Cardiac septum (tissue), 1 donor: ENCODE results near the gene FAM47E. TPM values are rescaled to one million over a fixed set of nuclear protein-coding genes. Genes with fewer than 3 reads are reported as not detected.
"Not testable (repeated sequence)": the region's sequence is repeated elsewhere in the genome, so short reads cannot be mapped to it uniquely, and the experiment has no call there.

Source experiments
- DNase-seq: peaks from one replicate; pipeline ENCODE4 v3.0.0-alpha.2; 2020; ENCODE audit warnings: low spot score
- intact Hi-C: fragments of 100-400 bp; cut with DNase I; formaldehyde crosslinking; loops from one replicate; pipeline ENCODE4 v1.14.0; 2022
- total RNA-seq: library from RNA; stranded (reverse); fragmentation: NEBNext Ultra II Directional; extraction: Animal tissue kit (Norgen Biotek cat#: 25700); gene quantifications from one replicate; pipeline ENCODE4 v1.2.1, GENCODE V29; 2021
- donor health status: DM: no; HTN: no; CAD: no.

FAM47E gene
- total RNA-seq, 1 donor from 2014 or later, result 2.9 TPM

- no peak for DNase-seq
- intact Hi-C loops, result no loop called here
Measured at GRCh38 chr4:76256032-76256431, 4.5 kb downstream of the FAM47E start.

GRCh38 chr4:76256968-76257367 is 5.4 kb downstream of the FAM47E start:
- intact Hi-C loops, result no loop called here
- no peak for DNase-seq

- intact Hi-C loops, result no loop called here
- DNase-seq, result no peak
Measured at GRCh38 chr4:76257824-76258223, 6.3 kb downstream of the FAM47E start.

GRCh38 chr4:76260571-76260970 is 9.1 kb downstream of the FAM47E start:
- intact Hi-C loops, result no loop called here
- DNase-seq, result no peak

GRCh38 chr4:76265631-76266218 is 14.2 kb downstream of the FAM47E start:
- DNase-seq, result no peak
- intact Hi-C loops, result no loop called here

- no peak for DNase-seq
- intact Hi-C loops, result no loop called here
Measured at GRCh38 chr4:76266627-76267026, 15.1 kb downstream of the FAM47E start.

GRCh38 chr4:76267811-76268210 is 16.3 kb downstream of the FAM47E start:
- DNase-seq, result no peak
- intact Hi-C loops, result no loop called here

- DNase-seq, result no peak
- intact Hi-C loops, result no loop called here
Measured at GRCh38 chr4:76270244-76271175, 19.0 kb downstream of the FAM47E start.

- DNase-seq, result no peak
- intact Hi-C loops, result no loop called here
Measured at GRCh38 chr4:76271248-76271647, 19.7 kb downstream of the FAM47E start.

- intact Hi-C loops, result no loop called here
- no peak for DNase-seq
Measured at GRCh38 chr4:76272073-76272472, 20.6 kb downstream of the FAM47E start.

- DNase-seq, result no peak
- intact Hi-C loops, result no loop called here
Measured at GRCh38 chr4:76272582-76272981, 21.1 kb downstream of the FAM47E start.

GRCh38 chr4:76272999-76273398 is 21.5 kb downstream of the FAM47E start:
- intact Hi-C loops, result no loop called here
- no peak for DNase-seq

- intact Hi-C loops, result no loop called here
Measured at GRCh38 chr4:76275486-76276124, 24.1 kb downstream of the FAM47E start.

GRCh38 chr4:76276813-76277212 is 25.3 kb downstream of the FAM47E start:
- no peak for DNase-seq
- intact Hi-C loops, result no loop called here

More at GRCh38 chr4:76275486-76276124, 24.1 kb downstream of the FAM47E start:
- DNase-seq, result no peak

GRCh38 chr4:76277667-76278066 is 26.1 kb downstream of the FAM47E start:
- intact Hi-C loops, result no loop called here
- DNase-seq, result no peak

GRCh38 chr4:76278583-76278982 is 27.1 kb downstream of the FAM47E start:
- no peak for DNase-seq
- intact Hi-C loops, result no loop called here

GRCh38 chr4:76279462-76279861 is 27.9 kb downstream of the FAM47E start:
- intact Hi-C loops, result no loop called here
- no peak for DNase-seq

- no peak for DNase-seq
- intact Hi-C loops, result no loop called here
Measured at GRCh38 chr4:76280488-76281441, 29.2 kb downstream of the FAM47E start.

- intact Hi-C loops, DNase-seq: not testable (repeated sequence)
Measured at GRCh38 chr4:76281594-76281993, 30.1 kb downstream of the FAM47E start.
